ENCODE results near the gene EFHC1.

DNA sequence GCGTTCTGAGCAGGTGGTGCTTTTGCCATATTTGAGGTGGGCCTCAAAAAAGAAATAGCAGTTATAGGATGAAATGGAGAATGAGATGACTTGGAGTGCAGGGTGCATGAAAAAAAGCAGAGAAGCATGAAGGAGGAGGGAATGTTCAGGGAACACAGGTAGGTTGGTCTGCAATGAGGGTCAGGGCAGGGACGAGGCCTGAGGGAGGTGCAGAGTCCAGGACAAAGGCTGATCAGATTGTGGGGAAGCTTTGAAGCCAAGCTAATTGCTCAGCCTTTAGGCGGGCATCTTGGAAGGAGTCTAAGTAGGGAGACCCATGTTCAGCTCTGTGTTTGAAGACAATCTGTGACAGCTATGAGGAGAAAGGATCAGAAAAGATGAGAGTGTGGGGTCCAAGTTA, 144.7 kb downstream of the EFHC1 start:
- TF ChIP-seq, protein P1, sequence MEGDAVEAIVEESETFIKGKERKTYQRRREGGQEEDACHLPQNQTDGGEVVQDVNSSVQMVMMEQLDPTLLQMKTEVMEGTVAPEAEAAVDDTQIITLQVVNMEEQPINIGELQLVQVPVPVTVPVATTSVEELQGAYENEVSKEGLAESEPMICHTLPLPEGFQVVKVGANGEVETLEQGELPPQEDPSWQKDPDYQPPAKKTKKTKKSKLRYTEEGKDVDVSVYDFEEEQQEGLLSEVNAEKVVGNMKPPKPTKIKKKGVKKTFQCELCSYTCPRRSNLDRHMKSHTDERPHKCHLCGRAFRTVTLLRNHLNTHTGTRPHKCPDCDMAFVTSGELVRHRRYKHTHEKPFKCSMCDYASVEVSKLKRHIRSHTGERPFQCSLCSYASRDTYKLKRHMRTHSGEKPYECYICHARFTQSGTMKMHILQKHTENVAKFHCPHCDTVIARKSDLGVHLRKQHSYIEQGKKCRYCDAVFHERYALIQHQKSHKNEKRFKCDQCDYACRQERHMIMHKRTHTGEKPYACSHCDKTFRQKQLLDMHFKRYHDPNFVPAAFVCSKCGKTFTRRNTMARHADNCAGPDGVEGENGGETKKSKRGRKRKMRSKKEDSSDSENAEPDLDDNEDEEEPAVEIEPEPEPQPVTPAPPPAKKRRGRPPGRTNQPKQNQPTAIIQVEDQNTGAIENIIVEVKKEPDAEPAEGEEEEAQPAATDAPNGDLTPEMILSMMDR (conservative IDR thresholded peaks at IDR 0.05 in 1 of 2, IDR thresholded peaks at IDR 0.05 in 1 of 2; ENCODE audit: extremely low read depth in 1 of 2, insufficient read depth in 1 of 2, low read depth in 1 of 2, low read length in 2 of 2), result no peak
- no peak for TF ChIP-seq EZH2 (IDR thresholded peaks at IDR 0.05; ENCODE audit: borderline replicate concordance, low read length)

Measured in mammary epithelial cell (primary cell).